Measurements from ENCODE around the gene SOX12. TPM values are rescaled to one million over a fixed set of nuclear protein-coding genes. Genes with fewer than 3 reads are reported as not detected.

SOX12 gene
- total RNA-seq, 4 donors from 2014 or later: 3.5 to 14.4 (median 7.2) TPM

- no peaks in the 10 kb centered on the region for H3K27me3 ChIP-seq
- 60% methylated on average over 9 of the region's 9 CpGs for WGBS
- DNase-seq (ENCODE audit: extremely low spot score): no peak
- intact Hi-C loops (cut with DNase I): no loop called here
- H3K9me3 ChIP-seq: peaks cover 0 to 6% (median 0%) of the 10 kb centered on the region in 4 donors
- TF ChIP-seq POLR2A (IDR thresholded peaks at IDR 0.05; ENCODE audit: low read depth) (no peak), CTCF (IDR thresholded peaks at IDR 0.05) (no peak), POLR2AphosphoS5 (IDR thresholded peaks at IDR 0.05) (no peak), EP300 (IDR thresholded peaks at IDR 0.05) (no peak)
- peaks cover 15 to 34% (median 28%) of the 10 kb centered on the region in 4 donors for H3K4me1 ChIP-seq
- H3K27ac ChIP-seq (replicated peaks in 1 of 4): peak overlapping the region; percentile 90 to 96 (median 94)
- H3K4me3 ChIP-seq: peak overlapping the region; percentile 69 to 94 (median 76)
- H3K36me3 ChIP-seq: peaks cover 0 to 17% (median 5%) of the 10 kb centered on the region in 4 donors
Measured at GRCh38 chr20:346033-346639, 20.8 kb downstream of the SOX12 start.

- H3K27ac ChIP-seq (replicated peaks in 1 of 4): peak within 1 kb of the TSS; percentile 90 to 96 (median 94)
- peaks cover 0 to 5% (median 0%) of the 10 kb centered on the region in 4 donors for H3K9me3 ChIP-seq
- intact Hi-C loops (cut with DNase I): no loop called here
- H3K36me3 ChIP-seq: peaks cover 0 to 23% (median 8%) of the 10 kb centered on the region in 4 donors
- H3K27me3 ChIP-seq: no peaks in the 10 kb centered on the region
- DNase-seq (ENCODE audit: extremely low spot score): no peak
- no peak for TF ChIP-seq POLR2A (IDR thresholded peaks at IDR 0.05; ENCODE audit: low read depth)
- no peak for TF ChIP-seq EP300 (IDR thresholded peaks at IDR 0.05)
- TF ChIP-seq CTCF (IDR thresholded peaks at IDR 0.05): no peak
- TF ChIP-seq POLR2AphosphoS5 (IDR thresholded peaks at IDR 0.05): peak; percentile 51 to 62
- 3% methylated on average over 21 of the region's 50 CpGs for WGBS
- peaks cover 15 to 34% (median 28%) of the 10 kb centered on the region in 4 donors for H3K4me1 ChIP-seq
- peak within 1 kb of the TSS; percentile 69 to 94 (median 76) for H3K4me3 ChIP-seq
Measured at GRCh38 chr20:346640-347316, 21.4 kb downstream of the SOX12 start, which contains the start of gene NRSN2. NRSN2 (plus strand) TSS chr20:347111; CDS start chr20:349644, 2,533 bp downstream.

- no peaks in the 10 kb centered on the region for H3K9me3 ChIP-seq
- TF ChIP-seq POLR2A (IDR thresholded peaks at IDR 0.05; ENCODE audit: low read depth) (no peak), POLR2AphosphoS5 (IDR thresholded peaks at IDR 0.05) (no peak), CTCF (IDR thresholded peaks at IDR 0.05) (no peak), EP300 (IDR thresholded peaks at IDR 0.05) (no peak)
- WGBS: 2% methylated on average over 12 of the region's 19 CpGs
Measured at GRCh38 chr20:347317-347639, 21.9 kb downstream of the SOX12 start.

GRCh38 chr20:347640-348484 lies 22.5 kb downstream of the SOX12 start:
- intact Hi-C loops (cut with DNase I): loop anchor here (2.0 kb wide), 1 partner anchor 115 kb away; the partner anchor contains the start of gene TBC1D20
- H3K4me3 ChIP-seq: peak overlapping the region; percentile 69 to 94 (median 76)
- WGBS: under 1% methylated on average over 59 of the region's 61 CpGs
- peaks cover 15 to 34% (median 28%) of the 10 kb centered on the region in 4 donors for H3K4me1 ChIP-seq
- H3K36me3 ChIP-seq: peaks cover 0 to 32% (median 9%) of the 10 kb centered on the region in 4 donors
- H3K27me3 ChIP-seq: no peaks in the 10 kb centered on the region
- H3K9me3 ChIP-seq: no peaks in the 10 kb centered on the region
- DNase-seq (ENCODE audit: extremely low spot score): peak; percentile 96
- H3K27ac ChIP-seq (replicated peaks in 1 of 4): peak overlapping the region; percentile 90 to 96 (median 94)
- peak; percentile 83 to 88 for TF ChIP-seq POLR2AphosphoS5 (IDR thresholded peaks at IDR 0.05)
- no peak for TF ChIP-seq CTCF (IDR thresholded peaks at IDR 0.05)
- no peak for TF ChIP-seq POLR2A (IDR thresholded peaks at IDR 0.05; ENCODE audit: low read depth)
- no peak for TF ChIP-seq EP300 (IDR thresholded peaks at IDR 0.05)

More at GRCh38 chr20:347317-347639, 21.9 kb downstream of the SOX12 start:
- no peaks in the 10 kb centered on the region for H3K27me3 ChIP-seq
- peaks cover 15 to 34% (median 28%) of the 10 kb centered on the region in 4 donors for H3K4me1 ChIP-seq
- peak overlapping the region; percentile 90 to 96 (median 94) for H3K27ac ChIP-seq (replicated peaks in 1 of 4)
- H3K36me3 ChIP-seq: peaks cover 0 to 28% (median 8%) of the 10 kb centered on the region in 4 donors
- H3K4me3 ChIP-seq: peak overlapping the region; percentile 69 to 94 (median 76)
- intact Hi-C loops (cut with DNase I): no loop called here
- DNase-seq (ENCODE audit: extremely low spot score): no peak

Data from esophagus muscularis mucosa (tissue), 4 donors.